ENCODE measurements around the gene DDO.

DDO gene

DNA sequence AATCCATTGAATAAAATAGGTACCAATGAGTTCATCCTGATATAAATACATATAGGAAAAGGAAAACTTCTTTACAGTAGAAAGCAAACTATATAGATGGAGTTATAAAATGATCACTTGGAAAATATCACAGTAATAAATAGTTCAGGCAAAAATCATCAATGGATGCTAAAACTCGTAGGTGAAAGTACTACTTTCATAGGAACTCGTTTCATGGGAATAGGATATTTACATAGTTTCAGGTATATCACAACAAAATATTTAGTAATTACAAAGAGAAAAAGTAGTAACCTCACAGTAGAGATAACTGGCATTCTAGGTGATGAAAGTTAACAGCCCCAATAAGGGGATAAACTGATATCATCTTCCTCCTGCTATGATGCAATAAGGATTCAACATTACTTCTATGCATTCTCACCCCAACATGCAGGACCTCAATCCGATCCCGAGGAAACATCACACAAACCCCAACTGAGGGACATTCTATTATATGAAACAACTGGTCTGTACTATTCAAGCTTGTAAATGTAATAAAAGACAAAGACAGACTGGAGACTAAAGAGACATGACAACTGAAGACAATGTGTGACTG lies 13.7 kb downstream of the DDO start:
- Mint-ChIP-seq H3K27ac (no peak overlapping the region), H3K4me3 (no peak overlapping the region), H3K4me1 (ENCODE audit: low read depth) (peaks cover 5% of the 10 kb centered on the region), H3K27me3 (no peaks in the 10 kb centered on the region), H3K36me3 (no peaks in the 10 kb centered on the region), H3K9me3 (ENCODE audit: low read depth) (no peaks in the 10 kb centered on the region)

DNA sequence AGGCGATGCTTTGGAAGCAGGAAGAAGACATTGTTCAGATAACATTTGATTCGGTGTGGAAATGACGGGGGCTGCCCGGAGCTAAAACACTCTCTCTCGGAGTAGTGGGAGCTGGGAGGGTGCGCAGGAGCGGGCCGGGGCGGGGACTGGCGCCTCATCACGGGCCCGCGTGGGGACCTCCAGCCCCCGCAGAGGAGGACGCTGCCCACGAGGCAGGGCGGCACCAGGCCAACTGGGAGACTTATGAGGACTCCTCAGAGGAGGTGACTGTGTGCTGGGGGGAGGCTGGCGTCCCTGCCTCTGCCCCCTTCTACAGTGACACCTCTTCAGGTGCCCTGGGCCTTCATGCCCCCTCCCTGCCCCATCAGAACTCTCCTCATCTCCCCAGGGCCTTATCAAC lies 15.2 kb downstream of the DDO start:
- Mint-ChIP-seq H3K27me3 (no peaks in the 10 kb centered on the region), H3K36me3 (no peaks in the 10 kb centered on the region), H3K4me3 (peak overlapping the region; percentile 30), H3K4me1 (ENCODE audit: low read depth) (peaks cover 5% of the 10 kb centered on the region), H3K27ac (no peak overlapping the region), H3K9me3 (ENCODE audit: low read depth) (no peaks in the 10 kb centered on the region)

DNA sequence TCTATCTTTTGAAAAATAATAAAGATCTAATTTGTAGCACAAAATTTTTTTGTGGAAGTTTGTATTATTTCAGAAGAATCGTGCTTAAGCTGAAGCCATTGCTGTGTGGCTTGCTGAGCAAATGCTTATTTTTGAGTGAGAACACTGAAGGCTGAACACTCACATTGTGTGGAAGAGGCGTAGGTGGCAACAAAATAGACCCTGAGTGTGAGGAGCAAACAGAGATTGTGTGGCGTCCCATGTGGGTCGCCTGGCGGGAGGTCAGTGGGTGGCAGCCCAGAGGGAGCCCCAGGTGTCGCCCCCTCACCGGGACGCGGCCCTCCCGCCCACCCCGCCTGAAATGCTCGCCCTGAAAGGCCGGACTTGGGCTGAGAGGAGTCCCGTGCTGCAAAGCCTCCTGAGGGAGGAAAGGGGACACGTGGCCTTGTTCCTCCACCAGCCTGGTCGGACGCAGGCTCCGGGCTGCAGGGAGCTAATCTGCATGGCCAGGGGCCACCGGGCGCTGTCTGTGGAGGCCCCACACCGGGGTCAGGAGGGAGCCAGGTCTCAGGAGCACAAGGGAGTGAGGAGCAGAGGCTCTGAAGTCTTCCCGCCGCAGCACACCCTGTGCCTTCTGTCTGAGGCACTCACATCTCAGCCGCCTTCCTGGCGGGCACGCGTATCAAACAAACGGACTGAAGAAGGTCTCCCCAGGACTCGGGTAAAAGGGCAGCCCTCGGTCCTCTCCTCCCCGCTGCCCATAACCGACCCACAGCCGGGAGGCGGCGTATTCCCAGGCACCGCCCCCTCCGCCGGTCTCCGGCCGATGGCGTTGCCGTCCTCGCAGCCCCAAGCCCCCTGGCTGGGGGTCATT lies 15.9 kb downstream of the DDO start:
- peak overlapping the region; percentile 53 for H3K4me3 Mint-ChIP-seq
- H3K9me3 Mint-ChIP-seq (ENCODE audit: low read depth), result no peaks in the 10 kb centered on the region
- peaks cover 5% of the 10 kb centered on the region for H3K4me1 Mint-ChIP-seq (ENCODE audit: low read depth)
- H3K36me3 Mint-ChIP-seq, result no peaks in the 10 kb centered on the region
- H3K27ac Mint-ChIP-seq, result peak overlapping the region; percentile 66
- no peaks in the 10 kb centered on the region for H3K27me3 Mint-ChIP-seq

DNA sequence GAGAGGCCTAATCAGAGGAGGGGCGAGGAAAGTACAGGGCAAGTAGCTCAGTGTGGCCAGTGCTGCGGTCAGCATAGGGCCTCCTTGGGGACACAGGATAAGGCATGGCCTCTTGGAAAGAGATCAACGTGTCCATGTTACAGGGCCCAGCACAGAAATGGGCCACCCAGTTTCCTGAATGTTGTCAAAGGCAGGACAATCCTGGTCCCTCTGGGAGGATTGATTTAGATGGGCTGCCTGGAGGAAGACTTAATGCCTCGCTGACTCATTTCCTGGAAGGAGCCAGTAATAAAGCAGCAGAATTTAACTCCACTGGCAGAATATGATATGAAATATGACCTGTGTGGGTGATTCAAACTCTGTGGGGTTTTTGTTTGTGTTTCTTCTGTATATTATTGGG lies 16.6 kb downstream of the DDO start:
- Mint-ChIP-seq H3K36me3 (no peaks in the 10 kb centered on the region), H3K27me3 (no peaks in the 10 kb centered on the region), H3K4me3 (peak overlapping the region; percentile 53), H3K9me3 (ENCODE audit: low read depth) (no peaks in the 10 kb centered on the region), H3K27ac (no peak overlapping the region), H3K4me1 (ENCODE audit: low read depth) (peaks cover 5% of the 10 kb centered on the region)

DNA sequence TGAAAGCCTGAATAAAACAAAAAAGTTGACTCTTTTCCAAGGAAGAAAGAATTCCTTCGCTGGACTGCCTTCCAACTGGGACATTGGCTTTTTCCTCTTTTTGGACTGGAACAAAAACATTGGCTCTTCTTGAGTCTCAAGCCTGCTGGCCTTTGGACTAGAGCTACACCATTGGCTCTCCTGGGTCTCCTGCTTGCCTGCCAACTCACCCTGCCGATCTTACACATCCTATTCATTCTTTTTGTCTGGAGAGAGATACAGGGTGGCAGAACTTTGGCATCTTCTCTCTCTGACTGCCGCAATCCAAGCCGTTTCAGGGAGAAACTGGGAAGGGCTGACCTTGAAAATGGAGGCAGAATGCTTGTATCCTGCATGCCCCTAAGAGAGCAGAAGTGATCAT lies 20.2 kb downstream of the DDO start:
- no peaks in the 10 kb centered on the region for H3K27me3 Mint-ChIP-seq
- H3K9me3 Mint-ChIP-seq (ENCODE audit: low read depth), result no peaks in the 10 kb centered on the region
- no peak overlapping the region for H3K27ac Mint-ChIP-seq
- peaks cover 11% of the 10 kb centered on the region for H3K4me1 Mint-ChIP-seq (ENCODE audit: low read depth)
- no peaks in the 10 kb centered on the region for H3K36me3 Mint-ChIP-seq
- no peak overlapping the region for H3K4me3 Mint-ChIP-seq

DNA sequence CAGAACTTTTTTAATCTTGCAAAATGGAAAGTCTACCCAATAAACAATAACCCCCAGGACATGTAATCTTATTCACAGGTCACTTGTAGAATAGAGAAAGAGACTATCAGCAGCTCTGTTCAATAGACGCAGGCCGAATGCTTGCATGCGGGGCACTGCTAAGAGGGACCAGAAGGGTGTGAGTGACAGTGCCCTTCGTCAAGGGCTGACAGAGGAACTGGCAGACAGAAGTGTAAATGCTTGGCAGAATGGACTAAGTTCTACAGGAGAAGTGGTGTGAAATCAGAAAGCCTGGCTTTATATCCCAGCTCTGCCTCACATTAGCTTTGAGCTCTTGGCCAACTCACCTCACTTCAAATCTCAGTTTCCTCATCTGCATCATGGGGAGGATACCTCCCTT lies 21.0 kb downstream of the DDO start:
- Mint-ChIP-seq H3K36me3 (no peaks in the 10 kb centered on the region), H3K27me3 (no peaks in the 10 kb centered on the region), H3K4me3 (no peak overlapping the region), H3K4me1 (ENCODE audit: low read depth) (peaks cover 20% of the 10 kb centered on the region), H3K9me3 (ENCODE audit: low read depth) (no peaks in the 10 kb centered on the region), H3K27ac (no peak overlapping the region)

DNA sequence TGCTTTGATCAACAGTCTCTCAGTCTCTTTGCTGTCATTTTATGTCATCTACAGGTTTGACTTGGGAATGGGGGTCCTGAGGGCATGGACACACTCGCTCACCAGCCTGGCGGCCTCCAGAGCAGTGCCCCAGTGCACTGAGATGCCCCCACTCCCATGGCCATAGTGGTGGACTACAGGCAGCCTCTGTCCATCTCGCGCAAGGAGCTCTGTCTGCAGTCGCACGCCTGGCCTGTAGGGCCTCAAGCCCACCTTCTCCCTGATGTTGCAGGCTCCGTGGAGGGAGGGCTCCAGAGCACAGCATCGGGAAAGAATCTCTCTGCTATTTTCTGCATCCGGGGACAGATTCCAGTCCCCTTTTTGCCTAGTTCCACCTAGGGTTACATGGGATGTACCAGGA lies 22.6 kb downstream of the DDO start:
- Mint-ChIP-seq H3K9me3 (ENCODE audit: low read depth) (no peaks in the 10 kb centered on the region), H3K36me3 (no peaks in the 10 kb centered on the region), H3K27me3 (no peaks in the 10 kb centered on the region), H3K4me1 (ENCODE audit: low read depth) (peaks cover 29% of the 10 kb centered on the region), H3K4me3 (no peak overlapping the region), H3K27ac (no peak overlapping the region)

DNA sequence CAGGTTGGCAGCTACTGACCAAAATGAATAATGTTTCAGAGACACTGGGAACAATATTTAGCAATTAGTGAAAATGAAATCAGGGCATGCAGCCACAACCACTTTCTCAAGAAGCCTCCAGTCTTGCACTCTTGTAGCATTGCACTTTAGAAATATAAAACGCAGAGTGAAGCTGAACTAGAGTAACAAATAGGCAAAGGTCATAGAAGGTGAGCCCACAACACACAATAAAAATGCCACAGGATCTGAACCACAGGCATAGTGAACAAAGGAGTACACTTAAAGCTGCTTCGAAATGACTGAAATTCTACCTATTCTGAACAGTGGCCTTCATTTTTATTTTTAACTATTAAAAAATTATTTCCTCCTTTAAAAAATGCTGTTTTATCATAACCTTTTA lies 25.0 kb downstream of the DDO start:
- peaks cover 37% of the 10 kb centered on the region for H3K4me1 Mint-ChIP-seq (ENCODE audit: low read depth)
- H3K27me3 Mint-ChIP-seq, result no peaks in the 10 kb centered on the region
- H3K27ac Mint-ChIP-seq, result peak overlapping the region; percentile 85
- no peaks in the 10 kb centered on the region for H3K9me3 Mint-ChIP-seq (ENCODE audit: low read depth)
- no peak overlapping the region for H3K4me3 Mint-ChIP-seq
- H3K36me3 Mint-ChIP-seq, result no peaks in the 10 kb centered on the region

DNA sequence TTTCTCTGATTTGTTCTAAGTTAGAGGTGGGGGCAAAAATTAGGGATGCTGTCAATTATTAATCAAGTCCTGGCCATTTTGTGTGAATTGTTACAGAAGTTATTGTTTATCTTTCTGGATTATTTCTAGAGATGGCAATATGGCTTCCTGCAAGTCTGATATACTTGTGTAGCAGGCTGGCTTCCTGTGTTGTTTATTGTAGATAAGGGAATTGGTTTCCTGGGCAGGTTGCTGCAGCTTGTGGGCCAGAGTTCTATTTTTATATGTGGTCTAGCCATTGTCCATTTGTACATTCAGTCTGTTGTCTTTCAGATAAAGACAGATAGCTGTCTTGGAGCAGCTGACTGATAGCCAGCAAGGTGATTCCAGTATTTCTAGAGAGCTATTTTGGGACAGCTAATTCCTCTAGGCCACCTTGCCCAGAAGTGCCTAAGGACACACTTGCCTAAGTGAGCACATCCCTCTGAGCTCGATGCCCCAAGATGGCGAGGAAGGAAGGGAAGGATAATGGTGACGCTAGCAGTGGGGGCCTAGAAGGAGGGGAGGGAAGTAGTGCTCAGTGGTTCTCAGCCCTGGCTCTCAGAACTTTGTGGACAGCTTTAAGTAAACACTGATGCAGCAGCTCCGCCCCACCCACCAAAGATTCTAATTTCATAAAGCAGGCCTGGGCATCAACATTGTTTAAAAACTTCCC lies 25.5 kb downstream of the DDO start:
- Mint-ChIP-seq H3K9me3 (ENCODE audit: low read depth) (no peaks in the 10 kb centered on the region), H3K4me1 (ENCODE audit: low read depth) (peaks cover 37% of the 10 kb centered on the region), H3K4me3 (no peak overlapping the region), H3K36me3 (no peaks in the 10 kb centered on the region), H3K27ac (peak overlapping the region; percentile 85), H3K27me3 (no peaks in the 10 kb centered on the region)

DNA sequence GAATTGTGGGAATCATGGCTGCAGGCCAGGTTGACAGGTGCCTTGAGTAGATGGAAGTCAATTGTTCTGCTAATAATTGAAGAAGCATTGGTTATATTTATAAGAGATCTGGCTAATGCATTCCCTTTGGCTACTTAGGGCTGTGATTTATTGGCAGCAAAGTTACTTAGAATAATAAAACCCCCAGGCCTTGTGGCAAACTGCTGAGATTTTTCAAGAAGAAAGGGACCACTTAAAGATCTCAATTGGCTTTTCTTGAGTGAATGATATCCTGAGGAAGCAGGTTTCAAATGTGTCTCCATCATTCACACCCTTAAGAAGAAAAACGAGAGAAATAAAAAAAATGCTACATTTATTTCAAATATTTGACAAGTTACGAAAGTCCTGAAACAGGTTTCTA lies 27.4 kb downstream of the DDO start:
- Mint-ChIP-seq H3K4me3 (no peak overlapping the region), H3K36me3 (no peaks in the 10 kb centered on the region), H3K27ac (no peak overlapping the region), H3K27me3 (no peaks in the 10 kb centered on the region), H3K9me3 (ENCODE audit: low read depth) (no peaks in the 10 kb centered on the region), H3K4me1 (ENCODE audit: low read depth) (peaks cover 37% of the 10 kb centered on the region)

DNA sequence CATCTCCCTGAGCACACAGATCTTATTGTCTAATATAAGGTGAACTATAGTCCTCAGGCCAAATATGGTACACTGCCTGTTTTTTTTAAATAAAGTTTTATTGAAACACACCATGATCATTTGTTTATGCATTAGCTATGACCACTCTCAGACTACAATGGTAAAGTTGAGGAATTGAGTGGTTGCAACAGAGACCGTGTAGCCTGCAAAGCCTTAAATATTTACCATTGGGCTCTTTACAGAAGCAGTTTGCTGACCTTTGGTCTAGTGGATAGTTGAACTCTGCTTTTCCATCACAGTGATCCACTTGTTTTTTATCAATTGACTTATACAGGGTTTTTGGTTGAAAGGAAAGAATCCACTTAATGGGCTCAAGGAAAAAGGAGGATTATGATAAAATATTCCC lies 29.9 kb downstream of the DDO start:
- Mint-ChIP-seq H3K9me3 (ENCODE audit: low read depth) (no peaks in the 10 kb centered on the region), H3K4me1 (ENCODE audit: low read depth) (peaks cover 33% of the 10 kb centered on the region), H3K36me3 (no peaks in the 10 kb centered on the region), H3K4me3 (no peak overlapping the region), H3K27ac (no peak overlapping the region), H3K27me3 (no peaks in the 10 kb centered on the region)

DNA sequence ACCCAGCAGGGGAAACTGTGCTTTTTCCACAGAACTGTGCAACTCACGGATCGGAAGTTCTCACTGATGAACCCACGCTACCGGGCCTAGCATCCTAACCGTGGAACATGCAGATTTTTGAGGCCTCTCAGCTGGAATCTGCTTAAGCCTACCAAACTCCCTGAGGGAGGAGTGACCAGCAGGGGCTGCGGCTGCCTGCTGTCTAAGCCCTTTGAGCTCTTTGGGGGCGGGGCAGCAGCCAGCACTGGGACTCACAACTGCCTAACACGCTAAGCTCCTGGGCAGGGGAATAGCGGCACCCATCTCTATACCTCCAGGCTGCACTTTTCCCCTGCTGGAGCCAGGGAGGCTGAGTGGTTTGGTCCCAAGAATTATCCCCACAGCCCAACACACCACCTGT lies 36.8 kb downstream of the DDO start:
- Mint-ChIP-seq H3K27ac (no peak overlapping the region), H3K9me3 (ENCODE audit: low read depth) (no peaks in the 10 kb centered on the region), H3K27me3 (no peaks in the 10 kb centered on the region), H3K36me3 (no peaks in the 10 kb centered on the region), H3K4me3 (no peak overlapping the region), H3K4me1 (ENCODE audit: low read depth) (no peaks in the 10 kb centered on the region)

DNA sequence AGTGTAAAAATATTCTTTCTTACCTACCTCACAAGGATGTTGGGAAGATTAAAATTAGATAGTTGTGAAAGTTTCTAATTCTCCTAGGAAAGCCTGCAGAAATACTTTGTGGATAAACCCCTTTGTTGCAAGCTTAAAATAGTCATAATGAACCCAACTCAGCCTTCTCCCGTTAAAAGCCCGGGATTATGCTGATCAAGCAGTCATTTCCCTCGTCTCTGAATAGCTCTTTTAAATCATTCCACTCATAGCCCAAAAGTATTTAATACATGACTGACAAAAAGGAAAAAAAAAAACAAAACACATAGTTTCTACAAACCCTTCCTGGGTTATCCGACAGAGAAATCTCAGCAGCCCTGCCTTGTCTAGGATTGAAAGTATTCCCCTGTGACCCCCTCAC lies 46.3 kb downstream of the DDO start:
- Mint-ChIP-seq H3K4me3 (no peak overlapping the region), H3K27ac (no peak overlapping the region), H3K4me1 (ENCODE audit: low read depth) (peaks cover 55% of the 10 kb centered on the region), H3K36me3 (no peaks in the 10 kb centered on the region), H3K27me3 (no peaks in the 10 kb centered on the region), H3K9me3 (ENCODE audit: low read depth) (no peaks in the 10 kb centered on the region)

DNA sequence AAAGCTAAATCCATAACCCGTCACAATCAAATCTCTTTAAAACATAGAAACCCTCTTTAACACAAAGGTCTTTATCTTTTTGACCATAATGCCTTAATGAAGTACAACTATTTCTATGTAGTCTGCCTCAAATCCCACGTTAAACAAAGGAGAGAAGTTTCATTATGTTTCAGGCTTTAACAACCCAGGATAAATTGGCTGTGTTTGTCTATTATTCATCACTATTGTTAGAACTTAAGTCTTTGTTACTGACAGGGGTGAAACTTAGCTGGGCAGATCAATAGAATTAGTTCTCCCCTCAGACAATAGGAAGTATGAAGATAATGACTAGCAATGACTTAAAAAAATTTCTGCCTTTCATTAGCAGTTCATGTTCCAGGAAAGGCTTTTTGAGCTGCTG lies 47.1 kb downstream of the DDO start:
- Mint-ChIP-seq H3K36me3 (no peaks in the 10 kb centered on the region), H3K27me3 (no peaks in the 10 kb centered on the region), H3K4me1 (ENCODE audit: low read depth) (peaks cover 59% of the 10 kb centered on the region), H3K4me3 (no peak overlapping the region), H3K9me3 (ENCODE audit: low read depth) (no peaks in the 10 kb centered on the region), H3K27ac (no peak overlapping the region)

DNA sequence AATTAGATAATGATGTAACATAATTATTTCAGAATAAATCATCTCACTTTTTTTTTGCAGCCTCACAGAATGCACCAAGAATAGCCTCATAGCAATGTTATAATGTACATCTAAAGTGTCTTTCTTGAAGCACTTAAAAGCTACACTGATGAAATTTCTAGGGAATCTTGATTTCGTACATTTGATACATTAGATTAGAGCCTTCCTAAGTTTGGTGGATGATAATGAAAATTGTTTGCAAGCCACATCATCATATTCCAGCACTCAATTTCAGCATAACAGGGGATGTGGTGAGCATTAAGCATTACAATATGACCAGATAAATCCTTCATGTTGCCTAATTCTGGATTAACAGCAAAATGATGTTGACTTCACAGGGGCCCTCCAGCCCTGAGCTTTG lies 47.5 kb downstream of the DDO start:
- no peaks in the 10 kb centered on the region for H3K27me3 Mint-ChIP-seq
- H3K4me1 Mint-ChIP-seq (ENCODE audit: low read depth), result peaks cover 59% of the 10 kb centered on the region
- peak overlapping the region; percentile 18 for H3K27ac Mint-ChIP-seq
- H3K9me3 Mint-ChIP-seq (ENCODE audit: low read depth), result no peaks in the 10 kb centered on the region
- H3K4me3 Mint-ChIP-seq, result no peak overlapping the region
- H3K36me3 Mint-ChIP-seq, result no peaks in the 10 kb centered on the region
